Parathyroid adenoma (tissue), 2 donors: ENCODE data around the gene NRN1.
A peak's percentile ranks its signal among the peaks of the same experiment; 100 is the strongest.
"Not testable (repeated sequence)": the region's sequence is repeated elsewhere in the genome, so short reads cannot be mapped to it uniquely, and the experiment has no call there.

Experiments used
- H2AFZ ChIP-seq: fragments of 300-600 bp; sonication (generic); one replicate; pipeline ENCODE4 v1.7.0; 2017; ENCODE audit warnings: antibody characterized with exemption, mild to moderate bottlenecking
- H3K27ac ChIP-seq: fragments of 300-600 bp; sonication (generic); one replicate; pipeline ENCODE4 v1.7.0; 2017
- H3K27me3 ChIP-seq: fragments of 300-600 bp; sonication (generic); one replicate; pipeline ENCODE4 v1.7.0; 2017; ENCODE audit warnings: low read length; ENCODE audit not compliant: control insufficient read depth, insufficient read depth
- H3K36me3 ChIP-seq: fragments of 300-600 bp; sonication (generic); one replicate; pipeline ENCODE4 v1.7.0; 2017; ENCODE audit warnings: low read length; ENCODE audit not compliant: control insufficient read depth, insufficient read depth
- H3K4me1 ChIP-seq: fragments of 300-600 bp; sonication (generic); one replicate; pipeline ENCODE4 v1.7.0; 2017; ENCODE audit warnings: control low read depth
- H3K4me2 ChIP-seq: fragments of 300-600 bp; sonication (generic); one replicate; pipeline ENCODE4 v1.7.0; 2017; ENCODE audit warnings: low read length
- H3K4me3 ChIP-seq: fragments of 300-600 bp; sonication (generic); one replicate; pipeline ENCODE4 v1.7.0; 2017; ENCODE audit warnings: low read depth, low read length
- H3K79me2 ChIP-seq: fragments of 300-600 bp; sonication (generic); one replicate; pipeline ENCODE4 v1.7.0; 2017; ENCODE audit warnings: control low read depth
- H3K9ac ChIP-seq: fragments of 300-600 bp; sonication (generic); one replicate; pipeline ENCODE4 v1.7.0; 2017; ENCODE audit warnings: mild to moderate bottlenecking
- H3K9me3 ChIP-seq: fragments of 300-600 bp; sonication (generic); one replicate; pipeline ENCODE4 v1.7.0; 2017; ENCODE audit warnings: low read length; ENCODE audit not compliant: control insufficient read depth
- TF ChIP-seq, protein P1 (sequence below): fragments of 300-600 bp; sonication (generic); IDR thresholded peaks from one replicate; pipeline ENCODE4 v1.7.0; 2017; ENCODE audit warnings: antibody characterized with exemption, mild to moderate bottlenecking
- donor health status: primary hyperparathyroidism.

Gene NRN1

DNA sequence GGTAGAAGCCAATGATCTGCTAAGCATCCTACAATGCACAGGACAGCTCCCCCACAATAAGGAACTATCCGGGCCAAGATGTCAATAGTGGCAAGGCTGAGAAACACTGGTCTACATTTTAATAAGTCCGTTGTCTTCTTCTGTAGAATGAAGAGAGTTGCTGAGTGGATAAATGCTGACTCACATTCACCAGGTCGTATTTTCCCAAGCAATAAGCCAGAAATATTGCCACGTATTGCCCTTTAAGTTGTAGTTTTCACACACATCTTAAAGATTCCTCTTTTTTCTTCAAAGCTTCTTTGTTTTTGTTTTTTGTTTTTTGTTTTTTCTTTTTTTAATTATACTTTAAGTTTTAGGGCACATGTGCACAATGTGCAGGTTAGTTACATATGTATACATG lies 30.5 kb upstream of the NRN1 start:
- TF ChIP-seq, protein P1, sequence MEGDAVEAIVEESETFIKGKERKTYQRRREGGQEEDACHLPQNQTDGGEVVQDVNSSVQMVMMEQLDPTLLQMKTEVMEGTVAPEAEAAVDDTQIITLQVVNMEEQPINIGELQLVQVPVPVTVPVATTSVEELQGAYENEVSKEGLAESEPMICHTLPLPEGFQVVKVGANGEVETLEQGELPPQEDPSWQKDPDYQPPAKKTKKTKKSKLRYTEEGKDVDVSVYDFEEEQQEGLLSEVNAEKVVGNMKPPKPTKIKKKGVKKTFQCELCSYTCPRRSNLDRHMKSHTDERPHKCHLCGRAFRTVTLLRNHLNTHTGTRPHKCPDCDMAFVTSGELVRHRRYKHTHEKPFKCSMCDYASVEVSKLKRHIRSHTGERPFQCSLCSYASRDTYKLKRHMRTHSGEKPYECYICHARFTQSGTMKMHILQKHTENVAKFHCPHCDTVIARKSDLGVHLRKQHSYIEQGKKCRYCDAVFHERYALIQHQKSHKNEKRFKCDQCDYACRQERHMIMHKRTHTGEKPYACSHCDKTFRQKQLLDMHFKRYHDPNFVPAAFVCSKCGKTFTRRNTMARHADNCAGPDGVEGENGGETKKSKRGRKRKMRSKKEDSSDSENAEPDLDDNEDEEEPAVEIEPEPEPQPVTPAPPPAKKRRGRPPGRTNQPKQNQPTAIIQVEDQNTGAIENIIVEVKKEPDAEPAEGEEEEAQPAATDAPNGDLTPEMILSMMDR = no peak
- Histone ChIP-seq H3K9me3 (no peaks in the 10 kb centered on the region), H3K79me2 (no peaks in the 10 kb centered on the region), H3K4me2 (no peak overlapping the region), H3K27ac (no peak overlapping the region), H3K9ac (no peak overlapping the region), H3K4me3 (no peak overlapping the region), H3K4me1 (no peaks in the 10 kb centered on the region), H3K27me3 (no peaks in the 10 kb centered on the region), H2AFZ (no peak overlapping the region), H3K36me3 (no peaks in the 10 kb centered on the region)

DNA sequence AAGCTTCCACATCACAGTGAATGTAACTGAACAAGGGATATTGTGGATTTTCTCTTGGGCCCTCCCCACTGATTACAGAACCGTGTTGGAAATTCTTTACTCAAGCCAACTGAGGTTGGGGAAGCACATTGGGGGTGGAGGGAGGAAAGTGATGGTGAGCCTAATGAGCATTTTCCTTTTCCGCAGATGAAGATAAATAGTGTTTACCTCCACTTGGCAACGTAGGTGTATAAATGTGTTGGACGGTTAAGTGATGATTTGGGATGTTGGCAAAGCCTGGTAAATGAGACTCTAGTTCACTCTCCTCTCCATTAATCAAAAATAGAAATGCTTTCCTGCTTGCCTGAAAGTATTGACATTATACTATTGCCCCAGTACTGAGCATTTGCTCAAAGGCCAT lies 27.1 kb upstream of the NRN1 start:
- Histone ChIP-seq H3K9ac (no peak overlapping the region), H3K9me3 (no peaks in the 10 kb centered on the region), H3K27ac (no peak overlapping the region), H3K79me2 (no peaks in the 10 kb centered on the region), H2AFZ (no peak overlapping the region), H3K4me2 (no peak overlapping the region), H3K27me3 (no peaks in the 10 kb centered on the region), H3K4me3 (no peak overlapping the region), H3K4me1 (no peaks in the 10 kb centered on the region), H3K36me3 (no peaks in the 10 kb centered on the region)
- TF ChIP-seq, protein P1 = no peak

DNA sequence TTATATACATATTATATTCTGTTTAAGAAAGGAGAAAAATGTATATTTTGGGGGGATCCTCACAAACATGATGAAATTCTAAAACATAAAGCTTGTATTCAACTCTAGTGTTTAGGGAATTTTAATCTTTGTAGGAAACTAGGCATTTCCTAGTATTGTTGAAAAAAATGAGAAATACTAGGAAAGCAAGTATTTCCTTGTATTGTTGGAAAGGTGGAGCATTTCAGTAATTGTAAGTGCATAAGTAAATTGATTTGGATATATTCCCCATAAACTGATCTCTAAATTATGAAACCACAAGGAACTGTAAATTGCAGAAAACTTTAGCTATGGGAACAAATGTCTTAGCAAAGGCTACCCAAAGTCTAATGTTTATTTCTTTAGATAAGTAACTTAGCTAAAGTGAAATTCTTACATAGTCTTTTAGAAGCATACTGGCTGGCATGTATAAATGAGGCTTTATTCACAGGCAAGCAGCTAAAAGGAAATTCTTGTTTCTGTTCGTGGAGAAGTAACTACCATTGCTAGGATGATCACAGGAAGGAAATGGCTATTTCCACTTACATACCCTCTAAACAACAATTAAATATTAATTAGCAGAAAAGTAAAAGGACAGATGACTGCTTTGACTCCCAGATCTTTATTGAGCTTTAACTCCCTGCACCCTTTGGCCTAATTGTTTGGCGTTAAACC lies 19.9 kb upstream of the NRN1 start:
- H3K9ac ChIP-seq = no peak overlapping the region
- H3K36me3 ChIP-seq = no peaks in the 10 kb centered on the region
- peak overlapping the region; percentile 57 for H3K27ac ChIP-seq
- H3K4me2 ChIP-seq = no peak overlapping the region
- no peak overlapping the region for H2AFZ ChIP-seq
- H3K79me2 ChIP-seq = no peaks in the 10 kb centered on the region
- no peaks in the 10 kb centered on the region for H3K27me3 ChIP-seq
- no peak overlapping the region for H3K4me3 ChIP-seq
- H3K4me1 ChIP-seq = no peaks in the 10 kb centered on the region
- no peaks in the 10 kb centered on the region for H3K9me3 ChIP-seq
- TF ChIP-seq, protein P1 = no peak

DNA sequence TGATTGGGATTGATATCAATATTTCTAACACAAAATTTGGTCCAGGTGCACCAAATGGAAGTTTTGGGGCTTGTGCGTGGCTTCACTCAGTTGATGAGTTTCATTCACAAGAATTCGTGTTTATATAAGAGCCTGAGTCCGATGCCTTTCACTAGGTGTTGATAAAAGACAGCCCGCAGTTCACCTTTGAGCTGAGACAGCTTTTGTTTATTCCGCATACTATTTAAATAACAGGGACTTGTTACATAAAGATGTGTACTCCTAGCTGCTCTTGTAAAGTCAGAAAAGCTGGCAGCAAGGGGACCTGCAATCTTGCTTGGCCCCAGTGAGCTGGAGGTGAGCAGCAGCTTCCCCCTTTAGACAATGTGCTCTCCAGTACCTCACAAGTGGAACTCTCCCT lies 19.0 kb upstream of the NRN1 start:
- TF ChIP-seq, protein P1 = no peak
- no peak overlapping the region for H3K9ac ChIP-seq
- no peaks in the 10 kb centered on the region for H3K27me3 ChIP-seq
- H3K4me1 ChIP-seq = no peaks in the 10 kb centered on the region
- no peak overlapping the region for H3K27ac ChIP-seq
- H3K4me2 ChIP-seq = no peak overlapping the region
- H3K36me3 ChIP-seq = no peaks in the 10 kb centered on the region
- no peak overlapping the region for H2AFZ ChIP-seq
- H3K9me3 ChIP-seq = no peaks in the 10 kb centered on the region
- H3K4me3 ChIP-seq = no peak overlapping the region
- no peaks in the 10 kb centered on the region for H3K79me2 ChIP-seq

DNA sequence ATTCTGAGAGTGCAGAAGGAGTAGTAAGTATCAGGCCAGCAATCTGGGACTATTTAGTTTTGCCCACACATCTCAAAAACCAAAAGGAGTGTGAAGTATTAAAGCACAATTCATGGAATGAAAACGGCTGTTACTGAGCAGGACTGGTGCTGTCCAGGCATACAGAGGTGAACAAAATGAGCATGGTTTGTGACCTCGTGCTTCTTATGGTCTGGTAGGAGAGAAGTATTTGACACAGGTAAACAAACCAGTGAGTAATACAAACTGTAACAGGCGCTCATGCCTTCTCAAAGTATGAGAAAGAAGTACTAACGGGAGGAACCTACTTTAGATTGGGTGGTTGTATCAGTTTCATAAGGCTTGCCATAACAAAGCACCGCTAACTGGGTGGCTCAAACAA lies 17.5 kb upstream of the NRN1 start:
- no peaks in the 10 kb centered on the region for H3K79me2 ChIP-seq
- H3K4me3 ChIP-seq = no peak overlapping the region
- no peaks in the 10 kb centered on the region for H3K36me3 ChIP-seq
- no peak overlapping the region for H2AFZ ChIP-seq
- H3K27me3 ChIP-seq = no peaks in the 10 kb centered on the region
- H3K9me3 ChIP-seq = no peaks in the 10 kb centered on the region
- no peaks in the 10 kb centered on the region for H3K4me1 ChIP-seq
- H3K27ac ChIP-seq = no peak overlapping the region
- TF ChIP-seq, protein P1 = no peak
- H3K4me2 ChIP-seq = no peak overlapping the region
- no peak overlapping the region for H3K9ac ChIP-seq

DNA sequence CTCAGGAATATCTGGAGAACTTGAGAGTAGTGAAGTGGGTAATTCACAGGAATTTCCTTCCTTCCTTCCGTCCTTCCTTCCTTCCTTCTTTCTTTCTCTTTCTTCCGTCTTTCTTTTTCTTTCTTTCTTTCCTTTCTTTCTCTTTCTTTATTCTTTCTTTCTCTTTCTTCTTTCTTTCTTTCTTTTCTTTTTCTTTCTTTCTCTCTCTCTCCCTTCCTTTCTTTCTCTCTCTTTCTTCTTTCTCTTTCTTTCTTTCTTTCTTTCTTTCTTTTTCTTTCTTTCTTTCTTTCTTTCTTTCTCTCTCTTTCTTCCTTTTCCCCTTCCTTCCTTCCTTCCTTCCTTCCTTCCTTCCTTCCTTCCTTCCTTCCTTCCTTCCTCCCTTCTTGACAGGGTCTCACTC lies 16.1 kb upstream of the NRN1 start:
- not testable (repeated sequence) for H3K9me3 ChIP-seq, H3K4me2 ChIP-seq, H3K9ac ChIP-seq, H2AFZ ChIP-seq, H3K27me3 ChIP-seq, H3K79me2 ChIP-seq, H3K27ac ChIP-seq, H3K4me3 ChIP-seq, H3K4me1 ChIP-seq, H3K36me3 ChIP-seq
